Sigmoid colon (tissue), 7 donors: ENCODE results near the gene NAA80. TPM values are rescaled to one million over a fixed set of nuclear protein-coding genes. Genes with fewer than 3 reads are reported as not detected.
"Not testable (repeated sequence)": the region's sequence is repeated elsewhere in the genome, so short reads cannot be mapped to it uniquely, and the experiment has no call there.

ENCODE experiments used
- DNase-seq: peaks from one replicate; pipeline ENCODE4 v3.0.0-alpha.2; 2019
- H3K27ac ChIP-seq, 4 donors: fragments of 200-600 bp; sonication (generic); one replicate each; pipeline ENCODE4 v1.5.1; 2016 to 2019; ENCODE audit warnings: mild to moderate bottlenecking in 1 of 4
- H3K27me3 ChIP-seq, 3 donors: fragments of 200-600 bp; sonication (generic); one replicate each; pipeline ENCODE4 v1.5.1; 2019; ENCODE audit warnings: mild to moderate bottlenecking in 1 of 3
- H3K36me3 ChIP-seq, 4 donors: fragments of 200-600 bp; sonication (generic); one replicate each; pipeline ENCODE4 v1.5.1; 2016 to 2019
- H3K4me1 ChIP-seq, 4 donors: fragments of 200-600 bp; sonication (generic); one replicate each; pipeline ENCODE4 v1.5.1; 2017 to 2019
- H3K4me3 ChIP-seq, 4 donors: fragments of 200-600 bp; sonication (generic); one replicate each; pipeline ENCODE4 v1.5.1; 2017 to 2019; ENCODE audit warnings: mild to moderate bottlenecking in 2 of 4, moderate library complexity in 1 of 4
- H3K9me3 ChIP-seq, 4 donors: fragments of 200-600 bp in 3 of 4; sonication (generic) in 3 of 4; one replicate each; pipeline versions ENCODE4 v1.5.1 to v1.6.1; 2013 to 2019
- EP300 ChIP-seq, 4 donors: sonication (generic); formaldehyde crosslinking; IDR thresholded peaks; one replicate each; pipeline ENCODE4 v1.6.1; 2017; ENCODE audit warnings: antibody characterized with exemption in 4 of 4
- POLR2A ChIP-seq, 2 donors: fragments of 450-650 bp; IDR thresholded peaks; one replicate each; pipeline ENCODE4 v1.6.1; 2016; ENCODE audit warnings: antibody characterized with exemption in 2 of 2, mild to moderate bottlenecking in 2 of 2, moderate library complexity in 2 of 2
- POLR2AphosphoS5 ChIP-seq, 4 donors: sonication (generic); formaldehyde crosslinking; IDR thresholded peaks; one replicate each; pipeline ENCODE4 v1.6.1; 2017; ENCODE audit warnings: antibody characterized with exemption in 4 of 4
- WGBS, 2 donors: extraction: QIAGEN DNeasy Blood & Tissue Kit; methylation state at CpG; one replicate each; pipeline ENCODE4 v1.1.7; 2013; 5-methylcytosine and 5-hydroxymethylcytosine counted together
- intact Hi-C: fragments of 100-400 bp; cut with DNase I; formaldehyde crosslinking; loops from one replicate; pipeline ENCODE4 v1.15.1; 2023
- polyA plus RNA-seq, 3 donors: library from polyadenylated mRNA; stranded (reverse); fragments of 200-250 nt; gene quantifications; one replicate each; pipeline ENCODE4 v1.2.3, GENCODE V29; 2013
- total RNA-seq, 4 donors: library from RNA; depleted of rRNA; stranded (reverse); fragments of >200 nt; gene quantifications; one replicate each; pipeline ENCODE4 v1.1.0, GENCODE V29; 2016
- TF ChIP-seq, protein P1 (sequence below), 4 experiments: fragments of 450-650 bp in 3 of 4; fragments of 200-600 bp in 1 of 4; IDR thresholded peaks; one replicate each; pipeline ENCODE4 v1.5.1; 2016 to 2019; ENCODE audit warnings: antibody characterized with exemption in 4 of 4, mild to moderate bottlenecking in 3 of 4, moderate library complexity in 2 of 4
- donor health status: healthy with polysubstance abuse.
- donor health status: Bipolar disorder and iron deficiency.
- donor health status: healthy.

Gene NAA80
- total and polyA plus RNA-seq, 7 donors: 3.5 to 9.5 (median 6.4) TPM

DNA sequence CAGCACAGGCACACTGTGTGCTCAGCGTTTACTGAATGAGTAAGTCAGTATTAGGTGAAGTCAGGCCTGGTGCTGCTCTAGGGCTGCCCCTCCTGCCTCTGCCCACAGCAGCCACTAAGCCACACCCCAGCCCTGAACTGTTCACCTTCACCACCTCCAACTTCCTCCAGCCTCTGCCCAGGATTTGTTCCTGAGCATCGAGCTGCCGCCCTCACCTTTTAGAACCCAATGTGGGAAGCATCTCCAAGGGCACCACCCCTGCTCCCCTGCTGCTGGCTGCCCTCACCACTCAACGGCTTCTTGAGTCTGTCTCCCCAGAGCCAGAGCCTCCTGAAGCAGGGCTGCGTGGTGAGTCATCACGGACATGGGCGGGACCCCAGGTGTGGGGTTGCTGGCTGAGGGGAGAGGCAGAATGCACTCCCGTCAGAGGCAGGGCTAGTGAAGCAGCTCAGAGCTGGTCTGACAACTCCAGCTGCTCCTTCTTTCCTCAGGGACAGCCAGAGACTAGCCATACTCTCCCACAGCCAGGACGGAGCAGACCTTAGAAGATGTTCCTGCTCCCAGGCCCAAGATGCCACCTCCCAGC lies 17.5 kb upstream of the NAA80 start:
- peak overlapping the region; percentile 6 to 45 (median 22) for H3K27ac ChIP-seq
- H3K36me3 ChIP-seq: peaks cover 0 to 45% (median 6%) of the 10 kb centered on the region in 4 donors
- no peak for DNase-seq
- no peak overlapping the region for H3K4me3 ChIP-seq
- intact Hi-C loops: no loop called here
- no peaks in the 10 kb centered on the region for H3K9me3 ChIP-seq
- H3K27me3 ChIP-seq: no peaks in the 10 kb centered on the region
- 12 to 47% methylated on average over 9 of the region's 9 CpGs for WGBS, 2 donors
- peaks cover 0 to 43% (median 40%) of the 10 kb centered on the region in 4 donors for H3K4me1 ChIP-seq
- TF ChIP-seq, protein P1, sequence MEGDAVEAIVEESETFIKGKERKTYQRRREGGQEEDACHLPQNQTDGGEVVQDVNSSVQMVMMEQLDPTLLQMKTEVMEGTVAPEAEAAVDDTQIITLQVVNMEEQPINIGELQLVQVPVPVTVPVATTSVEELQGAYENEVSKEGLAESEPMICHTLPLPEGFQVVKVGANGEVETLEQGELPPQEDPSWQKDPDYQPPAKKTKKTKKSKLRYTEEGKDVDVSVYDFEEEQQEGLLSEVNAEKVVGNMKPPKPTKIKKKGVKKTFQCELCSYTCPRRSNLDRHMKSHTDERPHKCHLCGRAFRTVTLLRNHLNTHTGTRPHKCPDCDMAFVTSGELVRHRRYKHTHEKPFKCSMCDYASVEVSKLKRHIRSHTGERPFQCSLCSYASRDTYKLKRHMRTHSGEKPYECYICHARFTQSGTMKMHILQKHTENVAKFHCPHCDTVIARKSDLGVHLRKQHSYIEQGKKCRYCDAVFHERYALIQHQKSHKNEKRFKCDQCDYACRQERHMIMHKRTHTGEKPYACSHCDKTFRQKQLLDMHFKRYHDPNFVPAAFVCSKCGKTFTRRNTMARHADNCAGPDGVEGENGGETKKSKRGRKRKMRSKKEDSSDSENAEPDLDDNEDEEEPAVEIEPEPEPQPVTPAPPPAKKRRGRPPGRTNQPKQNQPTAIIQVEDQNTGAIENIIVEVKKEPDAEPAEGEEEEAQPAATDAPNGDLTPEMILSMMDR (IDR thresholded peaks at IDR 0.05): no peak

DNA sequence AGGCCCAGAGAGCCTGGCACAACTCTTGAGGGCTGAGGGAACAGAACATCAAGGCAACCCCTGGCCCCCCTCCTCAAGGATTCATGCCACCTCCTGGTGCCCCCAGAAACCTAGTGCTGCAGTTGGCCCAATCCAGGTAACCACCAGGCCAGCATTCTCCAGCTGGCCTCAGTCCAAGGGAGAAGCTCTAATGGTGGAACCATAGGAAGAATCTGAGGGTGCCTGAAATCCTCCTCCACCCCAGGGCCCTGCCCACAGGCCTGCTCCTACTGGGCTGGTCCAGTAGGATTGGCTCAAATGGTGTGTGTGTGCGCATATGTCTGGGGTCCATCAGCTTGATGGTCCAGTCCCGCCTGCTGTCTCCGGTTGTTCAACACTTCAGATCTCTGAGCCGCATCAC lies 15.6 kb upstream of the NAA80 start:
- Histone ChIP-seq H3K4me3 (no peak overlapping the region), H3K27me3 (no peaks in the 10 kb centered on the region), H3K9me3 (no peaks in the 10 kb centered on the region), H3K36me3 (peaks cover 0 to 44% (median 6%) of the 10 kb centered on the region in 4 donors), H3K27ac (no peak overlapping the region), H3K4me1 (peaks cover 0 to 33% (median 29%) of the 10 kb centered on the region in 4 donors)
- 95 to 96% methylated on average over 4 of the region's 4 CpGs for WGBS, 2 donors
- no peak for DNase-seq
- TF ChIP-seq, protein P1 (IDR thresholded peaks at IDR 0.05): no peak
- TF ChIP-seq POLR2AphosphoS5 (IDR thresholded peaks at IDR 0.05) (no peak), EP300 (IDR thresholded peaks at IDR 0.05) (no peak), POLR2A (IDR thresholded peaks at IDR 0.05) (no peak)
- intact Hi-C loops: no loop called here

DNA sequence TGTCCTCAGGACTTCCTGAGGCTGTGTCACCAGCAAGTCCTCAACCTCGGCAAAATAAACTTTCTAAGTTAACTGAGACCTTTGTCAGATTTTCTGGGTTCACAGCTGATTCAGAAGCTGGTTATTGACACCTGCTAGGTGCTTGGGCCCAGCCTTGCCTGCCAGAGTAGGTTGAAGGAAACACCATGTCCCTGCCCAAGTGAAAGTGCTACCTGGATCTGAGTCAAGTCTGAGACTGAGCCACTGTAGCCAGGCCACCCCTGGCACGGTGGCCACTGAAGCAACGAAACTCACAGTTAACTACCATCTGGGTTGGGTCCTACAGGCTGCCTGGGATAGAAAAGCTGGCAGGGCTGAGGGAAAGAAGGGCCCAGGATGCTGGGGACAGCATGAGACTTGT lies 15.1 kb upstream of the NAA80 start:
- 84 to 89% methylated on average over 3 of the region's 3 CpGs for WGBS, 2 donors
- Histone ChIP-seq H3K9me3 (no peaks in the 10 kb centered on the region), H3K36me3 (peaks cover 0 to 39% (median 6%) of the 10 kb centered on the region in 4 donors), H3K4me3 (no peak overlapping the region), H3K27ac (no peak overlapping the region), H3K27me3 (no peaks in the 10 kb centered on the region), H3K4me1 (peaks cover 0 to 28% (median 24%) of the 10 kb centered on the region in 4 donors)
- intact Hi-C loops: no loop called here
- TF ChIP-seq POLR2AphosphoS5 (IDR thresholded peaks at IDR 0.05) (no peak), EP300 (IDR thresholded peaks at IDR 0.05) (no peak), POLR2A (IDR thresholded peaks at IDR 0.05) (no peak)
- TF ChIP-seq, protein P1 (IDR thresholded peaks at IDR 0.05): no peak
- no peak for DNase-seq

DNA sequence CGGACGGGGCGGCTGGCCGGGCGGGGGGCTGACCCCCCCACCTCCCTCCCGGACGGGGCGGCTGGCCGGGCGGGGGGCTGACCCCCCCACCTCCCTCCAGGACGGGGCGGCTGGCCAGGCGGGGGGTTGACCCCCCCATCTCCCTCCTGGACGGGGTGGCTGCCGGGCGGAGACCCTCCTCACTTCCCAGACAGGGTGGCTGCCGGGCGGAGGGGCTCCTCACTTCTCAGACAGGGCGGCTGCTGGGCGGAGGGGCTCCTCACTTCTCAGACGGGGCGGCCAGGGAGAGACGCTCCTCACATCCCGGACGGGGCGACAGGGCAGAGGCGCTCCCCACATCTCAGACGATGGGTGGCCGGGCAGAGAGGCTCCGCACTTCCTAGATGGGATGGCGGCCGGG lies 12.8 kb upstream of the NAA80 start:
- H3K4me1 ChIP-seq, H3K27me3 ChIP-seq, H3K4me3 ChIP-seq, DNase-seq, intact Hi-C loops, H3K9me3 ChIP-seq, H3K27ac ChIP-seq: not testable (repeated sequence)
- H3K36me3 ChIP-seq: peaks cover 0 to 17% (median 2%) of the 10 kb centered on the region in 4 donors
- WGBS, 2 donors: 92 to 93% methylated on average over 32 of the region's 32 CpGs

DNA sequence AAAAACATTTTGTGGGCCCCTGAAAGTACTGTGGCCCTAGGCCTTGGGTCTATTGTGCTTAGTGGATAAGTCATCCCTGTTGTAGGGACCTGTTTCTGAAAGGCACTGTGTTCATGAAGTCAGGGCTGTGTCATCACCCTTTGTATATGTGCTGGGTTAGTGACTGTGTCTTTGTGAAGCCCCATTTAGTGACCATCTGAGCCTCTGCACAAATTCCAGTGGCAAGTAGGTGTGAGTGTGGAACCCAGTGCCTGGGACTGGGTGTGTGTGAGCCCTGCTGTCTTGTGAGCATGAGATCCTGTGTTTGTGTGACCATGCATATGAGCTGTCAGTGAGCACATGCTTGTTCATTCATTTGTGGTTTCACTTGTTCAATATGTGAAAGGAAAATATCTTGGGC lies 5.4 kb upstream of the NAA80 start:
- H3K9me3 ChIP-seq: no peaks in the 10 kb centered on the region
- no peak for DNase-seq
- H3K36me3 ChIP-seq: no peaks in the 10 kb centered on the region
- no peaks in the 10 kb centered on the region for H3K27me3 ChIP-seq
- H3K4me3 ChIP-seq: no peak overlapping the region
- TF ChIP-seq POLR2A (IDR thresholded peaks at IDR 0.05): no peak
- intact Hi-C loops: no loop called here
- H3K27ac ChIP-seq: no peak overlapping the region
- H3K4me1 ChIP-seq: peaks cover 0 to 32% (median 30%) of the 10 kb centered on the region in 4 donors
